KOPT-K1 (cell line): ENCODE results near the gene AP1M1.

Source experiments
- H3K27ac ChIP-seq: fragments of 200-600 bp; sonication (generic); 2 replicates; pipeline ENCODE4 v1.5.1; 2016; ENCODE audit warnings: antibody characterized with exemption, mild to moderate bottlenecking, low read depth, low read length; ENCODE audit not compliant: poor library complexity, severe bottlenecking
- H3K36me3 ChIP-seq: fragments of 200-600 bp; sonication (generic); 2 replicates; pipeline ENCODE4 v1.5.1; 2017; ENCODE audit warnings: antibody characterized with exemption, mild to moderate bottlenecking, low read length, moderate library complexity; ENCODE audit not compliant: insufficient read depth
- H3K9me3 ChIP-seq: fragments of 200-600 bp; sonication (generic); 2 replicates; pipeline ENCODE4 v1.5.1; 2017; ENCODE audit warnings: antibody characterized with exemption, low read length, mild to moderate bottlenecking; ENCODE audit not compliant: insufficient read depth, poor library complexity, severe bottlenecking

Gene AP1M1

GRCh38 chr19:16199275-16199932 is 1.7 kb downstream of the AP1M1 start:
- Histone ChIP-seq H3K36me3 (peaks cover 46% of the 10 kb centered on the region), H3K27ac (no peak overlapping the region), H3K9me3 (no peaks in the 10 kb centered on the region)

DNA sequence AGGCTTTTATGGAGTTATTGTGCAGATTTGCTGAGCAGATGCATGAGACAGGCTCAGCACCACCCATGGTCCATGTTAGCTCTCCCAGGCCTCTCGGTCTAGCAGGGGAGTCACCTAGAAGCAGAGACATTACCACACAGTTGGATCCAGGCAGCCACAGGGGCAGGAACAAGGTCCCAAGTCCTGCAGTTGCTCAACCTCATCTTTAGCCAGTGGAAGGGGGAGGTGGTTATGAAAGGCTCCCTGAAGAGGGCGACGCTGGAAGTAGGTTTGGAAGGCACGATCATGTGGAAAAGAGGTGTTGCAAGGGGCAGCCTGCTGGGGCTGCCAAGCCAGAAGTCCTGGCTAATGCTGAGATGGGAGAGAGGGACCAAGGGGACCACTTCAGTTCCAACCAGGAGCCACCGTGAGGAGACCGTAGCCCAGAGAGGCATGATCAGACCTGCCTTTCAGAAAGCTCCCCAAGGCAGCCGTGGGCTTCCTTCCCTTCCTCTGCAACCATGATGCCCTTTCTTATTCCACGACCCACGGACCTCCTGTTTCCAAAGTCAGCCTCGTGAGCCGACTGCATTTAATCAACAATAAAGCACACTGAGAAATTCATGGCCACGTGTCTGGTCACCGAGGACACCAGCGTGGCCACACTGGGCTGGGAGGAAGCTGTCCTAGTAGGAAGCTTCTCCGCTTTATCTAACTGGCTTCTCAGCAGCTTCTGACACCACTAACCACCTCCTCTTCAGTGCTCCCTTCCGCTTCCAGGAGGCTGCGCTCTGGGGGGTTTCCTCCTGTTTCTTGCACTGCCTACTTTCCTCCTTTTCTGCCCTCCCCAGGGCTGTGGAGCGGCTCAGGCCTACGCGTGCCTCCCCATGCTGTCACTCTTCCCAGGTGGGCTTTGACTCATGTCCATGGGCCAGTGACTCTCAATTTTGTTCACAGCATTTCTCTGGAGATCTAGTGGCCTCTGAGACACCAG is 2.6 kb downstream of the AP1M1 start:
- H3K36me3 ChIP-seq = peaks cover 55% of the 10 kb centered on the region
- H3K9me3 ChIP-seq = no peaks in the 10 kb centered on the region
- no peak overlapping the region for H3K27ac ChIP-seq

DNA sequence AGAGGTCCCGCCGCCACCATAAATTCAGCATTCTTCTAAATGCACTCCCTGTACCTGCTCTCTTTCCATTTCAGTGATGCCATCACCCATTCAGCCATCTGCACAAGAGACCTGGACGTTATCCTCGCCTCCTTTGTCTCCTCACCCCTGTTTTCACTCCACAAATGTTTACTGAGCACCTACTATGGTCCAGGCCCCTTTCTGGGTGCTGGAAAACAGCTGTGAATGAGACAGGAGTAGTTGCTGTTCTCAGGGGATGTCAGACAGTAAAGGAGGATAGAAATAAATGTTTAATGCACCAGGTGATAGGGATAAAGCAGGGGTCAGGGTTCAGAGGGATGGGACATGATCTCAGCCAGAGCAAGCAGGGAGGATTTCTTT is 3.3 kb downstream of the AP1M1 start:
- Histone ChIP-seq H3K9me3 (no peaks in the 10 kb centered on the region), H3K36me3 (peaks cover 62% of the 10 kb centered on the region), H3K27ac (no peak overlapping the region)

GRCh38 chr19:16202320-16203255 is 4.9 kb downstream of the AP1M1 start:
- no peaks in the 10 kb centered on the region for H3K9me3 ChIP-seq
- peaks cover 77% of the 10 kb centered on the region for H3K36me3 ChIP-seq
- H3K27ac ChIP-seq = no peak overlapping the region

GRCh38 chr19:16203256-16204004 is 5.7 kb downstream of the AP1M1 start:
- Histone ChIP-seq H3K36me3 (peaks cover 86% of the 10 kb centered on the region), H3K27ac (no peak overlapping the region), H3K9me3 (no peaks in the 10 kb centered on the region)

DNA sequence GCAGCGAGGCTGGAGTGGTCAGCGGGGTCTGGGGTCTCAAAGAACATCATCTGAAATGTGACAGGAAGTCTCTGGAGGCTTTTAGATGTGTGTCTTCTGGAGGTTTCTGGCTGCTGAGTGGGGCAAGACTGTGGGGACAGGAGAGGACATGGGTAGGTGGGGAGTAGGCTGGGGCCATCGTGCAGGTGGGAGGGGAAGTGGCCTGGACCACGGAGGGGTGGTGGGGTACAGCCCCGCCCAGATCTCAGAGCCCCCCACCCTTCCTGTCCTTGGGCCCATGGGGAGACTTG is 6.2 kb downstream of the AP1M1 start:
- Histone ChIP-seq H3K36me3 (peaks cover 91% of the 10 kb centered on the region), H3K9me3 (no peaks in the 10 kb centered on the region), H3K27ac (no peak overlapping the region)

DNA sequence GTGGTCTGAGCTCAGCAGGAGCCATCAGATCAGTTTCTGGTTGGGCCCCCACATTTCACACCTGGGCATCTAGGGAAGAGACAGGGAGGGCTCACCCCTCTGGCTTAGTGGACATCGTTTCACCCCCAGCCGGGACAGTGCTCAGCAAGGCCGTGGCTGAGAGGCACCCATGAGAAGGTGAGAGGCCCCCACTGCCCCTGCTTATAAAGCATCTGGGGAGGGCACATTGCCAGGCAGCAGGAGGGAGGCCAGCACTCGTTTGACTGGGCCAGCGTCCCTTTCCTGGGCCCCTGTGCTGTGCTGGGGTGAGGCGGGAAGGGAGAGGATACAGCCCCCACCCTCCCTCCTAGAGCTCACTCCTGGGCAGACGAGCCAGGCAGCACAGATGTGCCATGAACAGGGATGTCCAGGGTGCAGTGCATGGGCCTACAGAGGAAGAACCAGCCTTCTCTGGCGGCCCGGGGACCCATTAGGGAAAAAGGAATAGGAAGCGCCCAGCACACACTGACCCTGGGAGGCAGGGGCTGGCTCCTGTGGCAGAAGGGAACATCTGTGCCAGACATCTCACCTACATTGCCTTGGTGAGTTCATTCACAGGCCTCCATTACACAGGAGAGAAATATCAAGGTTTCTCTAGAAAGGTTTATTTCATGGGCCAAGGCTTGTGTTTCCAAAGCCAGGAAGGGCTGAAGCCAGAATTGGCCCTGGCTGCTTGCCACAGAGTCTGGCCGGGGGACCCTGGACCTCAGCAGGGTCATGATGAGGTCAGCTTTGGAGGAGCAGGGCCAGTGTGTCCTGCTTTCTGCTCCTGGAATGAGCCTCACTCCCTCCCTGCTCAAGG is 7.7 kb downstream of the AP1M1 start:
- no peaks in the 10 kb centered on the region for H3K9me3 ChIP-seq
- H3K27ac ChIP-seq = no peak overlapping the region
- peaks cover 97% of the 10 kb centered on the region for H3K36me3 ChIP-seq

DNA sequence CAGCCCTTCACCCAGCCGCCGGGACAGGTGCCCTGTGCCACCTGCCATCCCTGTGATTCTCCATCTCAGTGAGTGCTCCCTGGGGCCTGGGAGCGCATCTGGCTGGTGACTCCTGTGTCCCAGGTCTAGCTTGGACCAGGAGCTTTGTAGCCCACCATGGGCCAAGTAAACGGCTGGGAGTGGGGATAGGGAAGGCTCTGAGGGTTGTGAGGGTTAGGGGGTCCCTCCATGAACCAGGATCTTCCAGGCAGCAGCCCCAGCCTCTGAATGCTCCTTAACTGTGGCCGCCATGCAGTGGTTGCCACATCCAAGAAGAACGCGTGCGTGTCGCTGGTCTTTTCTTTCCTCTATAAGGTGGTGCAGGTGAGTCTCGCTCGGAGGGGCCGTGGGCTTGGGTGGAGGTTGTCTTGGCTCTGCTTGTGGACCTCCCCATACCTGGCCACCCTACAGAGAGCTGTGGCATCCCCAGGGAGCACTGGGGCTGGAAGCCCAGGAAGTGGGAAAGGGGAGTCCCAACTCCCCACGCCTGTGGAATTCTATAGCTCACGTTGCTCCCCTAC is 8.4 kb downstream of the AP1M1 start:
- H3K9me3 ChIP-seq = no peaks in the 10 kb centered on the region
- no peak overlapping the region for H3K27ac ChIP-seq
- peaks cover 97% of the 10 kb centered on the region for H3K36me3 ChIP-seq

GRCh38 chr19:16206637-16207036 is 8.9 kb downstream of the AP1M1 start:
- Histone ChIP-seq H3K36me3 (peaks cover 99% of the 10 kb centered on the region), H3K9me3 (no peaks in the 10 kb centered on the region), H3K27ac (no peak overlapping the region)

GRCh38 chr19:16207063-16207462 is 9.4 kb downstream of the AP1M1 start:
- no peaks in the 10 kb centered on the region for H3K9me3 ChIP-seq
- H3K27ac ChIP-seq = no peak overlapping the region
- H3K36me3 ChIP-seq = peaks cover 99% of the 10 kb centered on the region

DNA sequence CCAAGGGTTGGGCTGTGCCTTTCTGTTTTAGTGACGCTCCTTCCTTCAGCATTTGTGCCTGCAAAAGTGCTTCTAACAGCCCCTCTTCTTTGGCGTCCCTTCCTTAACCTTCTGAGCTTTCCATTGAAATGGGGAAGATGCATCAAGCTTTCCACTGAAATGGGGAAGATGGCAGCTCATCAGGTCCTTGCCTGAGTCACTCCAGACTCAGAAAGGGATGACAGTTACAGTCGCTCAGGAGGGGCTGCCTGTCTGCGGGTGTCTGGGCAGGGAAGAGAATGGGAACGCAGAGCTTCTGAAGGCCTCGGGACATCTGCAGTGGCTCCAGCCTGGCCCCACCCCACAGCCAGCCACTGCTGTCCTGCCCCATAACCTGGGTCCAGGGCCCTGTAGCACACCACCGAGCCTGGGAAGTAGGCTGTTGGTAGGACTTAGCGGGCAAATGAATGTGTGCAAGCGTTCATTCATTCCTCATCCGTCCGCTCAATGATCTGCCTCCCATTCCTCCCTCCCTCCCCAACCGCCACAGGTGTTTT is 9.8 kb downstream of the AP1M1 start:
- no peaks in the 10 kb centered on the region for H3K9me3 ChIP-seq
- H3K36me3 ChIP-seq = peaks cover 98% of the 10 kb centered on the region
- no peak overlapping the region for H3K27ac ChIP-seq

GRCh38 chr19:16208064-16208759 is 10.5 kb downstream of the AP1M1 start:
- Histone ChIP-seq H3K9me3 (no peaks in the 10 kb centered on the region), H3K36me3 (peaks cover 93% of the 10 kb centered on the region), H3K27ac (no peak overlapping the region)
